Stimulated activated CD8-positive, alpha-beta memory T cell treated with anti-CD3 and anti-CD28 coated beads, Interleukin-15, amount 100 ng/mL, for 4 hours (primary cell): ENCODE results near the gene SYNE2.

ENCODE experiments used
- DNase-seq, 2 donors: peaks; one replicate each; pipeline ENCODE4 v3.0.0-alpha.2; 2020; ENCODE audit warnings: low read depth in 2 of 2

The SYNE2 gene

GRCh38 chr14:63875311-63875710 lies 22.5 kb downstream of the SYNE2 start:
- DNase-seq = no peak

- no peak for DNase-seq
These were observed 24.7 kb downstream of the SYNE2 start for GRCh38 chr14:63877550-63877939.

- DNase-seq = no peak
These were observed 25.2 kb downstream of the SYNE2 start for GRCh38 chr14:63878052-63878451.

GRCh38 chr14:63878792-63879191 lies 26.0 kb downstream of the SYNE2 start:
- no peak for DNase-seq

- no peak for DNase-seq
These were observed 29.1 kb downstream of the SYNE2 start for GRCh38 chr14:63881926-63882325.

- DNase-seq = no peak
These were observed 35.1 kb downstream of the SYNE2 start for GRCh38 chr14:63887899-63888298.

- no peak for DNase-seq
These were observed 37.7 kb downstream of the SYNE2 start for GRCh38 chr14:63890553-63890952.

- no peak for DNase-seq
These were observed 38.6 kb downstream of the SYNE2 start for GRCh38 chr14:63891148-63891975.

GRCh38 chr14:63892265-63892664 lies 39.5 kb downstream of the SYNE2 start:
- no peak for DNase-seq

GRCh38 chr14:63893701-63894458 lies 41.1 kb downstream of the SYNE2 start:
- DNase-seq = no peak

- no peak for DNase-seq
These were observed 42.7 kb downstream of the SYNE2 start for GRCh38 chr14:63895510-63895909.

GRCh38 chr14:63896278-63896720 lies 43.5 kb downstream of the SYNE2 start:
- DNase-seq = no peak

- no peak for DNase-seq
These were observed 44.9 kb downstream of the SYNE2 start for GRCh38 chr14:63897721-63898163.

GRCh38 chr14:63899953-63900352 lies 47.1 kb downstream of the SYNE2 start:
- no peak for DNase-seq

GRCh38 chr14:63901434-63902085 lies 48.8 kb downstream of the SYNE2 start:
- DNase-seq = no peak

- no peak for DNase-seq
These were observed 49.7 kb downstream of the SYNE2 start for GRCh38 chr14:63902375-63902976.

- no peak for DNase-seq
These were observed 51.9 kb downstream of the SYNE2 start for GRCh38 chr14:63904724-63905123.

- DNase-seq = no peak
These were observed 52.6 kb downstream of the SYNE2 start for GRCh38 chr14:63905370-63905769.

- DNase-seq = no peak
These were observed 56.0 kb downstream of the SYNE2 start for GRCh38 chr14:63908667-63909264.

- no peak for DNase-seq
These were observed 57.2 kb downstream of the SYNE2 start for GRCh38 chr14:63909984-63910383.

- no peak for DNase-seq
These were observed 58.0 kb downstream of the SYNE2 start for GRCh38 chr14:63910583-63911363.
